GM23338 (cell line): ENCODE results near the gene FUT8. TPM values are rescaled to one million over a fixed set of nuclear protein-coding genes. Genes with fewer than 3 reads are reported as not detected.

Experiments used
- ATAC-seq: fragments of 200-7000 bp; cut with Tn5 transposase; 3 replicates; pipeline ENCODE4 v1.9.1; 2020
- DNase-seq: peaks from one replicate; pipeline ENCODE4 v3.0.0-alpha.2; 2015; ENCODE audit warnings: low spot score
- H2AFZ ChIP-seq: fragments of 200-600 bp; sonication (generic); 2 replicates; pipeline ENCODE4 v1.8.0; 2016; ENCODE audit warnings: antibody characterized with exemption, mild to moderate bottlenecking, moderate library complexity
- H3F3A ChIP-seq: fragments of 200-600 bp; sonication (generic); replicated peaks from 2 replicates; pipeline ENCODE4 v1.8.0; 2017; ENCODE audit warnings: antibody characterized with exemption, mixed run types, low read depth
- H3K27ac ChIP-seq: fragments of 200-600 bp; sonication (generic); 2 replicates; pipeline ENCODE4 v1.6.1; 2016; ENCODE audit warnings: low read depth
- H3K27me3 ChIP-seq: fragments of 200-600 bp; sonication (generic); 2 replicates; pipeline ENCODE4 v1.8.0; 2016; ENCODE audit warnings: mild to moderate bottlenecking, mixed run types, moderate library complexity; ENCODE audit not compliant: insufficient read depth
- H3K36me3 ChIP-seq: fragments of 200-600 bp; sonication (generic); 2 replicates; pipeline ENCODE4 v1.8.0; 2016; ENCODE audit warnings: mild to moderate bottlenecking; ENCODE audit not compliant: insufficient read depth
- H3K4me1 ChIP-seq: fragments of 200-600 bp; sonication (generic); 2 replicates; pipeline ENCODE4 v1.8.0; 2016; ENCODE audit warnings: mild to moderate bottlenecking, moderate library complexity; ENCODE audit not compliant: insufficient read depth
- H3K4me2 ChIP-seq: fragments of 200-600 bp; sonication (generic); 2 replicates; pipeline ENCODE4 v1.7.1; 2017; ENCODE audit warnings: mixed run types
- H3K4me3 ChIP-seq: fragments of 200-600 bp; sonication (generic); 2 replicates; pipeline ENCODE4 v1.6.1; 2016; ENCODE audit warnings: mixed run types
- H3K79me2 ChIP-seq: fragments of 200-600 bp; sonication (generic); replicated peaks from 2 replicates; pipeline ENCODE4 v1.8.0; 2017; ENCODE audit warnings: mild to moderate bottlenecking; ENCODE audit not compliant: insufficient read depth
- H3K9me2 ChIP-seq: fragments of 200-600 bp; sonication (generic); 2 replicates; pipeline ENCODE4 v1.8.0; 2017; ENCODE audit not compliant: insufficient read depth
- H4K20me1 ChIP-seq: fragments of 200-600 bp; sonication (generic); replicated peaks from 2 replicates; pipeline ENCODE4 v1.8.0; 2017; ENCODE audit warnings: mild to moderate bottlenecking; ENCODE audit not compliant: insufficient read depth
- H3K27ac Mint-ChIP-seq: 2 replicates; pipeline ENCODE4 v1.8.0; 2020; ENCODE audit warnings: inconsistent platforms, mild to moderate bottlenecking, moderate library complexity, mixed read lengths
- H3K27me3 Mint-ChIP-seq: 3 replicates; pipeline ENCODE4 v1.8.0; 2022; ENCODE audit warnings: low read depth, mild to moderate bottlenecking, moderate library complexity, mixed read lengths, inconsistent platforms; ENCODE audit not compliant: insufficient read depth, poor library complexity
- H3K36me3 Mint-ChIP-seq: 3 replicates; pipeline ENCODE4 v1.8.0; 2021; ENCODE audit warnings: low read depth, mild to moderate bottlenecking, inconsistent platforms, moderate library complexity, mixed read lengths
- H3K4me1 Mint-ChIP-seq: 3 replicates; pipeline ENCODE4 v1.8.0; 2020; ENCODE audit warnings: mild to moderate bottlenecking, inconsistent platforms, mixed read lengths
- H3K4me3 Mint-ChIP-seq: 3 replicates; pipeline ENCODE4 v1.8.0; 2021; ENCODE audit warnings: moderate library complexity, mild to moderate bottlenecking, inconsistent platforms, mixed read lengths
- H3K9me3 Mint-ChIP-seq: 3 replicates; pipeline ENCODE4 v1.8.0; 2020; ENCODE audit warnings: moderate library complexity, mild to moderate bottlenecking, inconsistent platforms, mixed read lengths
- CREB1 ChIP-seq: fragments of 250-450 bp; sonication (Bioruptor Pico); IDR thresholded peaks from 2 replicates; pipeline ENCODE4 v1.5.0; 2020; ENCODE audit warnings: low read depth, mild to moderate bottlenecking, moderate library complexity
- EZH2 ChIP-seq: fragments of 200-600 bp; sonication (generic); IDR thresholded peaks from one replicate; pipeline ENCODE4 v1.8.0; 2017; ENCODE audit warnings: antibody characterized with exemption, mild to moderate bottlenecking, low read depth; ENCODE audit not compliant: unreplicated experiment
- EZH2phosphoT487 ChIP-seq: fragments of 200-600 bp; sonication (generic); IDR thresholded peaks from one replicate; pipeline ENCODE4 v1.8.1; 2018; ENCODE audit warnings: antibody characterized with exemption; ENCODE audit not compliant: unreplicated experiment
- JUNB ChIP-seq: IDR thresholded peaks from one replicate; pipeline ENCODE4 v1.6.1; 2016; ENCODE audit warnings: antibody characterized with exemption; ENCODE audit not compliant: unreplicated experiment
- NANOG ChIP-seq: IDR thresholded peaks from 2 replicates; pipeline ENCODE4 v1.6.1; 2016; ENCODE audit warnings: antibody characterized with exemption, borderline replicate concordance
- POLR2AphosphoS5 ChIP-seq: IDR thresholded peaks from 2 replicates; pipeline ENCODE4 v1.6.1; 2016; ENCODE audit warnings: antibody characterized with exemption, low read depth
- REST ChIP-seq: IDR thresholded peaks from one replicate; pipeline ENCODE4 v1.6.1; 2018; ENCODE audit warnings: antibody characterized with exemption; ENCODE audit not compliant: unreplicated experiment
- STAT1 ChIP-seq: IDR thresholded peaks from one replicate; pipeline ENCODE4 v1.6.1; 2016; ENCODE audit warnings: antibody characterized with exemption; ENCODE audit not compliant: unreplicated experiment
- ZNF114 ChIP-seq: fragments of 250-450 bp; sonication (Bioruptor Pico); IDR thresholded peaks from 2 replicates; pipeline ENCODE4 v1.5.0; 2020; ENCODE audit warnings: mild to moderate bottlenecking, moderate library complexity
- ZNF331 ChIP-seq: fragments of 250-450 bp; sonication (Bioruptor Pico); IDR thresholded peaks from 2 replicates; pipeline ENCODE4 v1.5.0; 2020; ENCODE audit warnings: low read depth, mild to moderate bottlenecking, moderate library complexity
- polyA plus RNA-seq: library from polyadenylated mRNA; unstranded; fragments of >200 nt; fragmentation: Nextera tagmentation; extraction: Ambion mirVana; gene quantifications from 2 replicates; pipeline ENCODE4 v1.2.1, GENCODE V29; 2016
- total RNA-seq: library from RNA; depleted of rRNA; stranded (reverse); fragments of >200 nt; shearing (Covaris generic); gene quantifications from 2 replicates; pipeline ENCODE4 v1.2.3, GENCODE V29; 2014
- TF ChIP-seq, protein P1 (sequence below): IDR thresholded peaks from 2 replicates; pipeline ENCODE4 v1.6.1; 2016; ENCODE audit warnings: antibody characterized with exemption
- TF ChIP-seq, protein P2 (sequence below), 2 experiments: fragments of 200-600 bp in 1 of 2; sonication (generic) in 1 of 2; conservative IDR thresholded peaks; 2 replicates each; pipeline versions ENCODE4 v1.5.1 to v1.6.1; 2016 to 2017; ENCODE audit warnings: antibody characterized with exemption in 2 of 2, low read depth in 2 of 2, mild to moderate bottlenecking in 2 of 2, moderate library complexity in 1 of 2
- TF ChIP-seq, protein P3 (sequence below): fragments of 250-450 bp; sonication (Bioruptor Pico); IDR thresholded peaks from 2 replicates; pipeline ENCODE4 v1.5.0; 2020; ENCODE audit warnings: mild to moderate bottlenecking, moderate library complexity

The FUT8 gene
- total and polyA plus RNA-seq, 2 experiments from 2014 or later = 8.2 to 23.2 TPM

- no peak overlapping the region for H2AFZ ChIP-seq
- TF ChIP-seq, protein P1, sequence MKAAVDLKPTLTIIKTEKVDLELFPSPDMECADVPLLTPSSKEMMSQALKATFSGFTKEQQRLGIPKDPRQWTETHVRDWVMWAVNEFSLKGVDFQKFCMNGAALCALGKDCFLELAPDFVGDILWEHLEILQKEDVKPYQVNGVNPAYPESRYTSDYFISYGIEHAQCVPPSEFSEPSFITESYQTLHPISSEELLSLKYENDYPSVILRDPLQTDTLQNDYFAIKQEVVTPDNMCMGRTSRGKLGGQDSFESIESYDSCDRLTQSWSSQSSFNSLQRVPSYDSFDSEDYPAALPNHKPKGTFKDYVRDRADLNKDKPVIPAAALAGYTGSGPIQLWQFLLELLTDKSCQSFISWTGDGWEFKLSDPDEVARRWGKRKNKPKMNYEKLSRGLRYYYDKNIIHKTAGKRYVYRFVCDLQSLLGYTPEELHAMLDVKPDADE = no peak
- TF ChIP-seq REST (no peak), EZH2phosphoT487 (no peak), ZNF114 (CRISPR knock-in tag) (no peak), EZH2 (no peak), ZNF331 (CRISPR knock-in tag) (no peak), STAT1 (no peak), JUNB (no peak), POLR2AphosphoS5 (no peak), NANOG (no peak), CREB1 (CRISPR knock-in tag) (no peak)
- TF ChIP-seq, protein P2, sequence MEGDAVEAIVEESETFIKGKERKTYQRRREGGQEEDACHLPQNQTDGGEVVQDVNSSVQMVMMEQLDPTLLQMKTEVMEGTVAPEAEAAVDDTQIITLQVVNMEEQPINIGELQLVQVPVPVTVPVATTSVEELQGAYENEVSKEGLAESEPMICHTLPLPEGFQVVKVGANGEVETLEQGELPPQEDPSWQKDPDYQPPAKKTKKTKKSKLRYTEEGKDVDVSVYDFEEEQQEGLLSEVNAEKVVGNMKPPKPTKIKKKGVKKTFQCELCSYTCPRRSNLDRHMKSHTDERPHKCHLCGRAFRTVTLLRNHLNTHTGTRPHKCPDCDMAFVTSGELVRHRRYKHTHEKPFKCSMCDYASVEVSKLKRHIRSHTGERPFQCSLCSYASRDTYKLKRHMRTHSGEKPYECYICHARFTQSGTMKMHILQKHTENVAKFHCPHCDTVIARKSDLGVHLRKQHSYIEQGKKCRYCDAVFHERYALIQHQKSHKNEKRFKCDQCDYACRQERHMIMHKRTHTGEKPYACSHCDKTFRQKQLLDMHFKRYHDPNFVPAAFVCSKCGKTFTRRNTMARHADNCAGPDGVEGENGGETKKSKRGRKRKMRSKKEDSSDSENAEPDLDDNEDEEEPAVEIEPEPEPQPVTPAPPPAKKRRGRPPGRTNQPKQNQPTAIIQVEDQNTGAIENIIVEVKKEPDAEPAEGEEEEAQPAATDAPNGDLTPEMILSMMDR (conservative IDR thresholded peaks at IDR 0.05; ENCODE audit: low read depth in 2 of 2) = no peak
- TF ChIP-seq, protein P3, sequence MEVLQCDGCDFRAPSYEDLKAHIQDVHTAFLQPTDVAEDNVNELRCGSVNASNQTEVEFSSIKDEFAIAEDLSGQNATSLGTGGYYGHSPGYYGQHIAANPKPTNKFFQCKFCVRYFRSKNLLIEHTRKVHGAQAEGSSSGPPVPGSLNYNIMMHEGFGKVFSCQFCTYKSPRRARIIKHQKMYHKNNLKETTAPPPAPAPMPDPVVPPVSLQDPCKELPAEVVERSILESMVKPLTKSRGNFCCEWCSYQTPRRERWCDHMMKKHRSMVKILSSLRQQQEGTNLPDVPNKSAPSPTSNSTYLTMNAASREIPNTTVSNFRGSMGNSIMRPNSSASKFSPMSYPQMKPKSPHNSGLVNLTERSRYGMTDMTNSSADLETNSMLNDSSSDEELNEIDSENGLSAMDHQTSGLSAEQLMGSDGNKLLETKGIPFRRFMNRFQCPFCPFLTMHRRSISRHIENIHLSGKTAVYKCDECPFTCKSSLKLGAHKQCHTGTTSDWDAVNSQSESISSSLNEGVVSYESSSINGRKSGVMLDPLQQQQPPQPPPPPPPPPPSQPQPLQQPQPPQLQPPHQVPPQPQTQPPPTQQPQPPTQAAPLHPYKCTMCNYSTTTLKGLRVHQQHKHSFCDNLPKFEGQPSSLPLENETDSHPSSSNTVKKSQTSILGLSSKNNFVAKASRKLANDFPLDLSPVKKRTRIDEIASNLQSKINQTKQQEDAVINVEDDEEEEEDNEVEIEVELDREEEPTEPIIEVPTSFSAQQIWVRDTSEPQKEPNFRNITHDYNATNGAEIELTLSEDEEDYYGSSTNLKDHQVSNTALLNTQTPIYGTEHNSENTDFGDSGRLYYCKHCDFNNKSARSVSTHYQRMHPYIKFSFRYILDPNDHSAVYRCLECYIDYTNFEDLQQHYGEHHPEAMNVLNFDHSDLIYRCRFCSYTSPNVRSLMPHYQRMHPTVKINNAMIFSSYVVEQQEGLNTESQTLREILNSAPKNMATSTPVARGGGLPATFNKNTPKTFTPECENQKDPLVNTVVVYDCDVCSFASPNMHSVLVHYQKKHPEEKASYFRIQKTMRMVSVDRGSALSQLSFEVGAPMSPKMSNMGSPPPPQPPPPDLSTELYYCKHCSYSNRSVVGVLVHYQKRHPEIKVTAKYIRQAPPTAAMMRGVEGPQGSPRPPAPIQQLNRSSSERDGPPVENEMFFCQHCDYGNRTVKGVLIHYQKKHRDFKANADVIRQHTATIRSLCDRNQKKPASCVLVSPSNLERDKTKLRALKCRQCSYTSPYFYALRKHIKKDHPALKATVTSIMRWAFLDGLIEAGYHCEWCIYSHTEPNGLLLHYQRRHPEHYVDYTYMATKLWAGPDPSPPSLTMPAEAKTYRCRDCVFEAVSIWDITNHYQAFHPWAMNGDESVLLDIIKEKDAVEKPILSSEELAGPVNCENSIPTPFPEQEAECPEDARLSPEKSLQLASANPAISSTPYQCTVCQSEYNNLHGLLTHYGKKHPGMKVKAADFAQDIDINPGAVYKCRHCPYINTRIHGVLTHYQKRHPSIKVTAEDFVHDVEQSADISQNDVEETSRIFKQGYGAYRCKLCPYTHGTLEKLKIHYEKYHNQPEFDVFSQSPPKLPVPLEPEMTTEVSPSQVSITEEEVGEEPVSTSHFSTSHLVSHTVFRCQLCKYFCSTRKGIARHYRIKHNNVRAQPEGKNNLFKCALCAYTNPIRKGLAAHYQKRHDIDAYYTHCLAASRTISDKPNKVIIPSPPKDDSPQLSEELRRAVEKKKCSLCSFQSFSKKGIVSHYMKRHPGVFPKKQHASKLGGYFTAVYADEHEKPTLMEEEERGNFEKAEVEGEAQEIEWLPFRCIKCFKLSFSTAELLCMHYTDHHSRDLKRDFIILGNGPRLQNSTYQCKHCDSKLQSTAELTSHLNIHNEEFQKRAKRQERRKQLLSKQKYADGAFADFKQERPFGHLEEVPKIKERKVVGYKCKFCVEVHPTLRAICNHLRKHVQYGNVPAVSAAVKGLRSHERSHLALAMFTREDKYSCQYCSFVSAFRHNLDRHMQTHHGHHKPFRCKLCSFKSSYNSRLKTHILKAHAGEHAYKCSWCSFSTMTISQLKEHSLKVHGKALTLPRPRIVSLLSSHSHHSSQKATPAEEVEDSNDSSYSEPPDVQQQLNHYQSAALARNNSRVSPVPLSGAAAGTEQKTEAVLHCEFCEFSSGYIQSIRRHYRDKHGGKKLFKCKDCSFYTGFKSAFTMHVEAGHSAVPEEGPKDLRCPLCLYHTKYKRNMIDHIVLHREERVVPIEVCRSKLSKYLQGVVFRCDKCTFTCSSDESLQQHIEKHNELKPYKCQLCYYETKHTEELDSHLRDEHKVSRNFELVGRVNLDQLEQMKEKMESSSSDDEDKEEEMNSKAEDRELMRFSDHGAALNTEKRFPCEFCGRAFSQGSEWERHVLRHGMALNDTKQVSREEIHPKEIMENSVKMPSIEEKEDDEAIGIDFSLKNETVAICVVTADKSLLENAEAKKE (CRISPR knock-in tag) = no peak
- peaks cover 66% of the 10 kb centered on the region for H3K4me1 Mint-ChIP-seq
- H3F3A ChIP-seq = no peaks in the 10 kb centered on the region
- H3K4me3 ChIP-seq = no peak overlapping the region
- H3K36me3 Mint-ChIP-seq = 0 out of 3 replicates have a peak, but pooled peaks cover 5% of the 10 kb centered on the region
- H3K9me2 ChIP-seq = no peaks in the 10 kb centered on the region
- DNase-seq = peak; percentile 18
- H3K4me2 ChIP-seq = no peak overlapping the region
- H3K9me3 Mint-ChIP-seq = no peaks in the 10 kb centered on the region
- H3K4me1 ChIP-seq = peaks cover 26% of the 10 kb centered on the region; the same call in 1 of the 2 replicates
- H3K27me3 Mint-ChIP-seq = peaks cover 4% of the 10 kb centered on the region
- H4K20me1 ChIP-seq = no peaks in the 10 kb centered on the region
- ATAC-seq = peak; percentile 65
- H3K27me3 ChIP-seq = no peaks in the 10 kb centered on the region
- no peak overlapping the region for H3K4me3 Mint-ChIP-seq
- H3K27ac Mint-ChIP-seq = peak overlapping the region; percentile 80; the same call in 1 of the 2 replicates
- no peak overlapping the region for H3K27ac ChIP-seq
- H3K36me3 ChIP-seq = no peaks in the 10 kb centered on the region
- H3K79me2 ChIP-seq = no peaks in the 10 kb centered on the region
Observed at GRCh38 chr14:65482757-65483438, 70.4 kb downstream of the FUT8 start.
